CD4-positive, alpha-beta T cell treated with Interleukin-4 for 1 hour (primary cell): ENCODE measurements around the gene GDF7.
"Not testable (repeated sequence)": the region's sequence is repeated elsewhere in the genome, so short reads cannot be mapped to it uniquely, and the experiment has no call there.

Source experiments
- DNase-seq, 2 donors: peaks; one replicate each; pipeline ENCODE4 v3.0.0-alpha.2; 2020 to 2022

GDF7 gene

DNA sequence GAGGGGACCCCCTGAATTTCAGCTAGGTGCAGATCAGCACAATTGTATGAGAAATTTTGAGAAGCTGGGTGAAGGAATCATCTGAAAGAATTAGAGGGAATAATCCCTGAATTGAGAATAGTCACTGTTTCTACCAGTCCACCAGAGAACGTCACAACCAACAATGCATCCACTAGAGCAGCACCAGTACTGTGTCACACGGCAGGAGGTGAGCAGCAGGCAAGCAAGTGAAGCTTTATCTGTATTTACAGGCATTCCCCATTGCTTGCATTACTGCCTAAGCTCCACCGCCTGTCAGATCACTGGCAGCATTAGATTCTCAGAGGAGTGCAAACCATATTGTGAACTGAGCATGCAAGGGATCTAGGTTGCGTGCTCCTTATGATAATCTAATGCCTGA lies 40.7 kb downstream of the GDF7 start:
- DNase-seq = no peak

DNA sequence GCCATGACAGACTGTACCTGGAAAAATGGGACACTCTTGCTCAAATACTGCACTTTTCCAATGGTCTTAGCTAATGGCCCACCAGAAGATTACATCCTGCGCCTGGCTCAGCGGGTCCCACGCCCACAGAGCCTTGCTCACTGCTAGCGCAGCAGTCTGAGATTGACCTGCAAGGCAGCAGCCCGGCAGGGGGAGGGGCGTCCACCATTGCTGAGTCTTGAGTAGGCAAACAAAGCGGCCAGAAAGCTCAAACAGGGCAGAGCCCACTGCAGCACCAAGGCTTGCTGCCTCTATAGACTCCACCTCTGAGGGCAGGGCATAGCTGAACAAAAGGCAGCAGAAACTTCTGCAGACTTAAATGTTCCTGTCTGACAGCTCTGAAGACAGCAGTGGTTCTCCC lies 44.7 kb downstream of the GDF7 start:
- DNase-seq = not testable (repeated sequence)

DNA sequence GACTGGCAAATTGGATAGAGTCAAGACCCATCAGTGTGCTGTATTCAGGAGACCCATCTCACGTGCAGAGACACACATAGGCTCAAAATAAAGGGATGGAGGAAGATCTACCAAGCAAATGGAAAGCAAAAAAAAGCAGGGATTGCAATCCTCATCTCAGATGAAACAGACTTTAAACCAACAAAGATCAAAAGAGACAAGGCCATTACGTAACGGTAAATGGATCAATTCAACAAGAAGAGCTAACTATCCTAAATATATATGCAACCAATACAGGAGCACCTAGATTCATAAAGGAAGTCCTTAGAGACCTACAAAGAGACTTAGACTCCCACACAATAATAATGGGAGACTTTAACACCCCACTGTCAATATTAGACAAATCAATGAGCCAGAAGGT lies 46.6 kb downstream of the GDF7 start:
- not testable (repeated sequence) for DNase-seq

DNA sequence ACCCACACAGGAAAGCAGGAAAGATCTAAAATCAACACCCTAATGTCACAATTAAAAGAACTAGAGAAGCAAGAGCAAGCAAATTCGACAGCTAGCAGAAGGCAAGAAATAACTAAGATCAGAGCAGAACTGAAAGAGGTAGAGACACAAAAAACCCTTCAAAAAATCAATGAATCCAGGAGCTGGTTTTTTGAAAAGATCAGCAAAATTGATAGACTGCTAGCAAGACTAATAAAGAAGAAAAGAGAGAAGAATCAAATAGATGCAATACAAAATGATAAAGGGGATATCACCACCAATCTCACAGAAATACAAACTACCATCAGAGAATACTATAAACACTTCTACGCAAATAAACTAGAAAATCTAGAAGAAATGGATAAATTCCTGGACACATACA lies 47.5 kb downstream of the GDF7 start:
- DNase-seq = not testable (repeated sequence)

DNA sequence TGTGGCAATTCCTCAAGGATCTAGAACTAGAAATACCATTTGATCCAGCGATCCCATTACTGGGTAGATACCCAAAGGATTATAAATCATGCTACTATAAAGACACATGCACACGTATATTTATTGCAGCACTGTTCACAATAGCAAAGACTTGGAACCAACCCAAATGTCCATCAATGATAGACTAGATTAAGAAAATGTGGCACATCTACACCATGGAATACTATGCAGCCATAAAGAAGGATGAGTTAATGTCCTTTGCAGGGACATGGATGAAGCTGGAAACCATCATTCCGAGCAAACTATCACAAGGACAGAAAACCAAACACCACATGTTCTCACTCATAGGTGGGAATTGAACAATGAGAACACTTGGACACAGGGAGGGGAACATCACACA lies 49.2 kb downstream of the GDF7 start:
- DNase-seq = not testable (repeated sequence)

DNA sequence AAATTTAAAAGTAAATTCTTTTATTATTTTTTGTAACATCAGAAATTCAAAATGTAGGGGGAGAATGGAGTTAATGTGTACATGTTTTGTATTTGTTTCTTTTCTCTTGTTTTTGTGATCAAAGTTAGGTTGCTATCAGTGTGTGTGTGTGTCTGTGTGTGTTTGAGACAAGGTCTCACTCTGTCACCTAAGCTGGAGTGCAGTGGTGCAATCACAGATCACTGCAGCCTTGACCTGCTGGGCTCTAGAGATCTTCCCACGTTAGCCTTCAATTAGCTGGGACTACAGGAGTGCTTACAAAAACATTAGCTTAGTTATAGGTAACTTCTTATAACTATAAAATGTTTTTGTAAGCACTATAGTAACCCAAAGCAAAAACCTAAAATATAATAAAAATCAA lies 50.7 kb downstream of the GDF7 start:
- no peak for DNase-seq

DNA sequence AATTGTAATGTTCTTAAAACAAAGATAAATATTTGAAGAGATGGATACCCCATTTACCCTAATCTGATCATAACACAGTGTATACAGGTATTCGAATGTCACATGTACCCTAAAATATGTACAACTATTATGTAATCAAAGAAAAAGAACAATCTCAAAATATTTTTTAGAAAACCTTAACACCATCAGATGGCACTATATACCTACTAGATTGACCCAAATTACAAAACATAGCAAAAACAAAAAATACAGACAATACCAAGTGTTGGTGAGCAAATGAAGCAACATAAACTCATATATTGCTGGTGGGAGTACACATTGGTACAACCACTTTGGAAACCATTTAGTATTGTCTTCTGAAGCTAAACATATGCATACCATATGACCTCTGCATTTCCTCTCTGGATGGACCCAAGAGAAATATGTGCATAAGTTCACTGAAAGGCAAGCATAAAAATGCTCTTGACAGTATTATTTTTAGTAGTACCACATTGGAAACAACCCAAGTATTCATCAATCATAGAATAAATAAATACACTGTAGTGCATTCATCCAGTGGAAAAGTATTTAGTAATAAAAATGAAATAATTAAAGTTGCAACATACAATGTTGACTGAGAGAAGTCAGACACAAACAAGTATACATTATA lies 55.8 kb downstream of the GDF7 start:
- DNase-seq = no peak

DNA sequence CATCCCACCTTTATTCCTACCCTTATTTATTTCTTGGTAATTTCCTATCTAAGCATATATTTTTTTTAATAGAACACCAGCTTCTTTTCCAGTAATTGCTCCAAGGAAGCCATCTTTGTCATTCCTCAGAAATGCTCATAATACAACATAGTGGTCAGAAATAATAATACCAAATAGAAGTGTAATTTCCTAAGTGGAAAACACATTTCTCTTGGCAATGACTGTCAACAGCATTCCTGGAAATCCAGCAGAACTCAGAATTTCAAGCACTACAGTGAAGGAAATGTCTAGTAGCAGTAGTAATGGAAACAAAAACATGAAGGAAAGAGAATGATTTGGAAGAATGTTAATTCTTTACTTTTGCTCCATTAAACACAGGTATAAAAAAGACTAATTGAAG lies 56.6 kb downstream of the GDF7 start:
- no peak for DNase-seq

DNA sequence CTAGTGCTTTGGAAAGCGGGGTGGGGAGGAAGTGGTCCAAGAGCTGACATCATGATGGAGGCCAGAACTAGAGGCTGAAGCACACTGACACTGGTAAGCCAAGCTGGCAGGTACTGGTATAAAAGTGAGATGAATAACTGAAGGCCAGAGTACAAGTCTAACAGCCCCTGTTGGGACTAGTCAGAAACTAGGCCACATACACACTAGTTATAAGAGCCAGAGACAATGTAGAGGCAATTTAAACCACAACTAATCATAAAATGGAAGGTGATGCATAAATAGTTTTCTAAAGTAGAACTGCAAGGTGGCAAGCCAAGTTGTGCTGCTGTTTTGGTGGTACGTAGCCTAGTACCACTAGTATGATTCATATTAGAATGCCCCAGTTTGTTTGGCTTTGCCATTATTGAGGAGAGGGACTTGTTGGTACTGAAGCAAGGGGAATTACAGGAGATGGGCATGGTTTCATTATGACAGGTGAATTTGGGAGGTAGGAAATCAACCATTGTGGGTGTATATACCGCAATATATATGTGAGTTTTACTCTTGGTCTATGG lies 57.6 kb downstream of the GDF7 start:
- DNase-seq = no peak

DNA sequence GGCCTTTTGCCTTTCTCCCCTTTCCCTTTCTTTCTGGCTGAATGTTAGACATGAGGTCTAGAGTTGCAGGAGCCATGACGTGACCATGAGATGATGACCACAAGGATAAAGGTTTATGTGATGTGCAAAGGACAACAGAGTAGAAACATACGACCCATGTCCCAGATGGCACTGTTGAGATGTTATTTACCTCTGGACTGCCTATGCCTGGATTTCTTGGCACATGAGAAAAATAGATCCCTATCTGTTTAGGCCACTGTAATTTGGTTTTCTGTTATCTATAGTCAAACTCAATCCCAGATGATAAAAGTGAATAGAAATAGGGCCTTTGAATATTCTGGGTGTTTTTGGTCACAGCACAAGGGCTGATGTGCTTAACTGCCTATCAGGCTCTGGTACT lies 58.8 kb downstream of the GDF7 start:
- DNase-seq = no peak

DNA sequence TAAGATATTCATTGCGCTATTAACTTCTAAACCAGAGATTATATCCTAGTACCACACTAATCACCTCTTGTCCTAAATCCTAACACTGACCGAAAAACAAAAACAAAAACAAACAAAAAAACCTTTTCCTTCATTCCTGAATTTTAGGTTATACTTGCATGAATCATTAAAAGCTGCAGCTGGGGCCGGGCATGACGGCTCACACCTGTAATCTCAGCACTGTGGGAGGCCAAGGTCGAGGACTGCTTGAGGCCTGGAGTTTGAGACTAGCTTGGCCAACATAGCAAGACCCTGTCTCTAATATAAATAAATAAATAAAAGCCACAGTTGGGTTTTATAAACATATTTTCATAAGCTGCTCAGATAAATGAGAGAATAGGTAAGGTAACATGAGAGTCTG lies 60.0 kb downstream of the GDF7 start:
- no peak for DNase-seq

DNA sequence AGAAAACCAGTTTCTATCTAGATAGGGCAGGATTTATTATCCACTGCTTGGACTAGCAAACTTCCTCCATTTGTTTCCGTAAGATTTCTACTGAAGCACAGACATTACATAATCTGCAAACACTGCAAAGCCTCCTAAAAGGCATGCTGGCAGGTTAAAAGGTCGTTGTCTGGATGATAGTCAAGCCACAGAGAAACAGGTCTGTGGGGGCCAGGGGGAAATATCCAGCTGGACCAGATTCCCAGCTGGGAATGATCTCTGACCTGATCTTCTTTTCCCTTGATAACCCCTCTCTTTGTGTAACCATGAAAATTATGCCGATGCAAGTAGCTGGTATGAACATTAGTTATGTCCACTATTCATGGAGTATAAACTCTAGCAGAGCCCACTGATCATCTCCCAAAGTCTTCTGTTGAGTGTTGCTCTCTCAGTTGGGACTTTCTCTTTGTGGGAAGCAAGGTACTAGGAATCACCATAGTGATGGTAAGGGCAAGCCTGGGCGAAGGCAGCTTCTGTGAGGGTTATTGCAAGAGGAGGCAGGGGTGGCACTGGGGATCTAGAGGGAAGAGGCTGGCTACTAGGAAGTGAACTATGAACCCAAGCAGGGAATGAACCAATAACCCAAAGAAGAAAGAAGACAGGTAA lies 61.3 kb downstream of the GDF7 start:
- DNase-seq = no peak
